Mammary epithelial cell (primary cell): Measurements from ENCODE around the gene ID2.

Experiments used
- EZH2 ChIP-seq: IDR thresholded peaks from 2 replicates; pipeline ENCODE4 v1.6.1; 2012; ENCODE audit warnings: low read length, inconsistent platforms, borderline replicate concordance
- TF ChIP-seq, protein P1 (sequence below), 2 donors: IDR thresholded peaks in 1 of 2; conservative IDR thresholded peaks in 1 of 2; 2 replicates each; pipeline ENCODE4 v1.5.1; 2011 to 2012; ENCODE audit warnings: inconsistent platforms in 2 of 2, low read length in 2 of 2, mild to moderate bottlenecking in 2 of 2, control low read depth in 1 of 2, low read depth in 1 of 2; ENCODE audit not compliant: insufficient read depth in 1 of 2; ENCODE audit errors: extremely low read depth in 1 of 2

DNA sequence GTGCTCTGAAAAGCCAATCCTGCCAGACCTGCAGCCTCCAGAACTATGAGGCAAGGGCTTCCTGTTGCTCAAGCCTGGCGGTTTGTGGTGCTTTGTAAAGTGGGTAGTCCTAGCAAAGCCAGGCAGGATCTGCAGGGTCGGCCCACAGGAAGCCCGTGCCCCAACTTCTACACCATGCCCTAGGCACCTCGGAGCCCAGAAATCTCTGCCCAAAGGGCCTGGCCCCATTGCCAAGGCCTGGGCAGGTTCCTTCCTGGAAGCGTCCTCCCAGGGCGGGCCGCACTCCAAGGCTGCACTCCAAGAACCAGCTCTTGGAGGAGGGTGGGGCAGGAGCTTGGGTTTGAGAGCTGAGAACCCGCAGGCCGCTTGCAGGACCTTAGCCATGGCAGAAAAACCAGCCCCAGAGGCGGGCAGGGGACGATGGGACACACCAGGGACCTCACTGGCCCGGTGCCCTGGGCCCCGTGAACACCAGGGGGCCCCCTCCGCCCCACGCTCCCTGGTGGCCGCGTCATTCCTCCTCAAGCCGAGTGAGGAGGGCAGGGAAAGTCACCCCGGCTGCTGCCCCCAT lies 37.2 kb upstream of the ID2 start:
- TF ChIP-seq, protein P1, sequence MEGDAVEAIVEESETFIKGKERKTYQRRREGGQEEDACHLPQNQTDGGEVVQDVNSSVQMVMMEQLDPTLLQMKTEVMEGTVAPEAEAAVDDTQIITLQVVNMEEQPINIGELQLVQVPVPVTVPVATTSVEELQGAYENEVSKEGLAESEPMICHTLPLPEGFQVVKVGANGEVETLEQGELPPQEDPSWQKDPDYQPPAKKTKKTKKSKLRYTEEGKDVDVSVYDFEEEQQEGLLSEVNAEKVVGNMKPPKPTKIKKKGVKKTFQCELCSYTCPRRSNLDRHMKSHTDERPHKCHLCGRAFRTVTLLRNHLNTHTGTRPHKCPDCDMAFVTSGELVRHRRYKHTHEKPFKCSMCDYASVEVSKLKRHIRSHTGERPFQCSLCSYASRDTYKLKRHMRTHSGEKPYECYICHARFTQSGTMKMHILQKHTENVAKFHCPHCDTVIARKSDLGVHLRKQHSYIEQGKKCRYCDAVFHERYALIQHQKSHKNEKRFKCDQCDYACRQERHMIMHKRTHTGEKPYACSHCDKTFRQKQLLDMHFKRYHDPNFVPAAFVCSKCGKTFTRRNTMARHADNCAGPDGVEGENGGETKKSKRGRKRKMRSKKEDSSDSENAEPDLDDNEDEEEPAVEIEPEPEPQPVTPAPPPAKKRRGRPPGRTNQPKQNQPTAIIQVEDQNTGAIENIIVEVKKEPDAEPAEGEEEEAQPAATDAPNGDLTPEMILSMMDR (conservative IDR thresholded peaks at IDR 0.05 in 1 of 2, IDR thresholded peaks at IDR 0.05 in 1 of 2; ENCODE audit: extremely low read depth in 1 of 2, insufficient read depth in 1 of 2, low read depth in 1 of 2, low read length in 2 of 2): peak in 1 of 2 donors; percentile 18
- no peak for TF ChIP-seq EZH2
